H9 (cell line): Measurements from ENCODE around the gene SPTLC1. TPM values are rescaled to one million over a fixed set of nuclear protein-coding genes. Genes with fewer than 3 reads are reported as not detected.

Source experiments
- DNase-seq: peaks from one replicate; pipeline ENCODE4 v3.0.0-alpha.2; 2017
- H2AFZ ChIP-seq: one replicate; pipeline ENCODE4 v1.6.1; 2013; ENCODE audit warnings: mild to moderate bottlenecking, low read length, control low read depth, moderate library complexity
- H2AK5ac ChIP-seq: 2 replicates; pipeline ENCODE4 v1.6.1; 2013; ENCODE audit warnings: low read length, control low read depth, mixed read lengths; ENCODE audit not compliant: insufficient read length
- H2BK120ac ChIP-seq: one replicate; pipeline ENCODE4 v1.6.1; 2013; ENCODE audit warnings: low read depth, mild to moderate bottlenecking, low read length, control low read depth, inconsistent platforms; ENCODE audit not compliant: poor library complexity, severe bottlenecking
- H2BK12ac ChIP-seq: 2 replicates; pipeline ENCODE4 v1.6.1; 2013; ENCODE audit warnings: low read length, control low read depth, mixed read lengths, low read depth; ENCODE audit not compliant: insufficient read length
- H2BK15ac ChIP-seq: 2 replicates; pipeline ENCODE4 v1.6.1; 2013; ENCODE audit warnings: low read depth, low read length, control low read depth
- H2BK20ac ChIP-seq: one replicate; pipeline ENCODE4 v1.6.1; 2013; ENCODE audit warnings: low read depth, mild to moderate bottlenecking, low read length, control low read depth, inconsistent platforms; ENCODE audit not compliant: poor library complexity, severe bottlenecking
- H2BK5ac ChIP-seq: 2 replicates; pipeline ENCODE4 v1.6.1; 2013; ENCODE audit warnings: low read length, control low read depth, mixed read lengths; ENCODE audit not compliant: insufficient read length
- H3K14ac ChIP-seq: 2 replicates; pipeline ENCODE4 v1.6.1; 2013; ENCODE audit warnings: low read length, control low read depth; ENCODE audit not compliant: insufficient read depth
- H3K18ac ChIP-seq: 2 replicates; pipeline ENCODE4 v1.6.1; 2013; ENCODE audit warnings: low read depth, mild to moderate bottlenecking, mixed read lengths, low read length, control low read depth; ENCODE audit not compliant: insufficient read length
- H3K23ac ChIP-seq: 2 replicates; pipeline ENCODE4 v1.6.1; 2013; ENCODE audit warnings: low read length, control low read depth, mixed read lengths, low read depth; ENCODE audit not compliant: insufficient read length
- H3K23me2 ChIP-seq: 2 replicates; pipeline ENCODE4 v1.6.1; 2013; ENCODE audit warnings: low read depth, mild to moderate bottlenecking, mixed read lengths, low read length, control low read depth; ENCODE audit not compliant: insufficient read length, poor library complexity, severe bottlenecking
- H3K27ac ChIP-seq: 2 replicates; pipeline ENCODE4 v1.5.1; 2013; ENCODE audit warnings: low read length, control low read depth, mixed read lengths, low read depth; ENCODE audit not compliant: insufficient read length
- H3K27me3 ChIP-seq: 2 replicates; pipeline ENCODE4 v1.6.1; 2013; ENCODE audit warnings: low read length, control low read depth, inconsistent platforms; ENCODE audit not compliant: insufficient read depth
- H3K4ac ChIP-seq: 2 replicates; pipeline ENCODE4 v1.6.1; 2013; ENCODE audit warnings: low read depth, mild to moderate bottlenecking, control low read depth, inconsistent platforms, low read length, moderate library complexity
- H3K4me1 ChIP-seq: 2 replicates; pipeline ENCODE4 v1.6.1; 2013; ENCODE audit warnings: low read length, control low read depth, inconsistent platforms; ENCODE audit not compliant: insufficient read depth
- H3K4me2 ChIP-seq: 2 replicates; pipeline ENCODE4 v1.6.1; 2013; ENCODE audit warnings: low read length, control low read depth, mixed read lengths; ENCODE audit not compliant: insufficient read length, insufficient read depth
- H3K56ac ChIP-seq: 2 replicates; pipeline ENCODE4 v1.6.1; 2013; ENCODE audit warnings: low read depth, mild to moderate bottlenecking, mixed read lengths, low read length, control low read depth; ENCODE audit not compliant: insufficient read length
- H3K79me1 ChIP-seq: 2 replicates; pipeline ENCODE4 v1.6.1; 2013; ENCODE audit warnings: low read depth, mild to moderate bottlenecking, moderate library complexity, low read length, control low read depth, inconsistent platforms; ENCODE audit not compliant: insufficient read depth, poor library complexity, severe bottlenecking
- H3K79me2 ChIP-seq: 2 replicates; pipeline ENCODE4 v1.6.1; 2013; ENCODE audit warnings: low read length, control low read depth, inconsistent platforms; ENCODE audit not compliant: insufficient read depth
- H3K9ac ChIP-seq: 2 replicates; pipeline ENCODE4 v1.6.1; 2013; ENCODE audit warnings: low read length, control low read depth, mixed read lengths; ENCODE audit not compliant: insufficient read length; ENCODE audit errors: extremely low read depth
- H3K9me3 ChIP-seq: one replicate; pipeline ENCODE4 v1.6.1; 2013; ENCODE audit warnings: low read depth, low read length, inconsistent platforms; ENCODE audit not compliant: control insufficient read depth
- H3T11ph ChIP-seq: one replicate; pipeline ENCODE4 v1.6.1; 2013; ENCODE audit warnings: mild to moderate bottlenecking, low read length, control low read depth, inconsistent platforms
- H4K20me1 ChIP-seq: one replicate; pipeline ENCODE4 v1.6.1; 2013; ENCODE audit not compliant: control insufficient read depth, insufficient read length, insufficient read depth
- H4K5ac ChIP-seq: 2 replicates; pipeline ENCODE4 v1.6.1; 2013; ENCODE audit warnings: low read depth, mild to moderate bottlenecking, mixed read lengths, low read length, control low read depth; ENCODE audit not compliant: insufficient read length
- H4K8ac ChIP-seq: replicated peaks from 2 replicates; pipeline ENCODE4 v1.6.1; 2013; ENCODE audit warnings: low read length, control low read depth, mixed read lengths, low read depth; ENCODE audit not compliant: insufficient read length
- H4K91ac ChIP-seq: 2 replicates; pipeline ENCODE4 v1.6.1; 2013; ENCODE audit warnings: low read depth, mild to moderate bottlenecking, moderate library complexity, mixed read lengths, low read length, control low read depth; ENCODE audit not compliant: insufficient read length
- H3K27ac Mint-ChIP-seq, 3 experiments: 2 replicates in 2 of 3; 3 replicates in 1 of 3; pipeline ENCODE4 v1.8.0; 2020 to 2021; ENCODE audit warnings: mixed read lengths in 3 of 3, mild to moderate bottlenecking in 1 of 3, moderate library complexity in 1 of 3
- H3K27me3 Mint-ChIP-seq: 2 replicates; pipeline ENCODE4 v1.8.0; 2021; ENCODE audit warnings: low read depth, mild to moderate bottlenecking, moderate library complexity, mixed read lengths
- H3K36me3 Mint-ChIP-seq, 3 experiments: 2 replicates in 2 of 3; 3 replicates in 1 of 3; pipeline ENCODE4 v1.8.0; 2020 to 2021; ENCODE audit warnings: low read depth in 3 of 3, mixed read lengths in 3 of 3; ENCODE audit not compliant: insufficient read depth in 1 of 3
- H3K4me1 Mint-ChIP-seq, 2 experiments: 2 replicates each; pipeline ENCODE4 v1.8.0; 2020; ENCODE audit warnings: mixed read lengths in 2 of 2
- H3K4me3 Mint-ChIP-seq, 2 experiments: 2 replicates in 1 of 2; 3 replicates in 1 of 2; pipeline ENCODE4 v1.8.0; 2020 to 2021; ENCODE audit warnings: mild to moderate bottlenecking in 2 of 2, mixed read lengths in 2 of 2, moderate library complexity in 1 of 2
- H3K9me3 Mint-ChIP-seq, 2 experiments: 2 replicates in 1 of 2; 3 replicates in 1 of 2; pipeline ENCODE4 v1.8.0; 2020; ENCODE audit warnings: mild to moderate bottlenecking in 2 of 2, mixed read lengths in 2 of 2, moderate library complexity in 1 of 2
- CTCF ChIP-seq: fragments of 200-600 bp; sonication (generic); conservative IDR thresholded peaks from 3 replicates; pipeline ENCODE4 v1.8.0; 2021; ENCODE audit warnings: antibody characterized with exemption, mild to moderate bottlenecking
- WGBS: extraction: QIAGEN DNeasy Blood & Tissue Kit; methylation state at CpG from one replicate; pipeline ENCODE4 v1.1.7; 2013; ENCODE audit warnings: missing lambda C conversion rate, low lambda C conversion rate, mixed read lengths; ENCODE audit not compliant: insufficient read length; ENCODE audit errors: extremely low coverage; 5-methylcytosine and 5-hydroxymethylcytosine counted together
- total RNA-seq: library from RNA; stranded (reverse); gene quantifications from 2 replicates; pipeline ENCODE4 v1.2.1, GENCODE V29; 2021

SPTLC1 gene
- total RNA-seq, 1 experiment from 2014 or later, result 73.5 TPM

GRCh38 chr9:92122800-92123199 is 7.6 kb upstream of the SPTLC1 start:
- Histone ChIP-seq H3K56ac (no peak overlapping the region), H2BK15ac (no peak overlapping the region), H2AFZ (no peak overlapping the region)

More at GRCh38 chr9:92122800-92123199, 7.6 kb upstream of the SPTLC1 start:
- H3K14ac ChIP-seq, result no peak overlapping the region; the same call in 1 of the 2 replicates
- no peak overlapping the region for H2BK120ac ChIP-seq
- DNase-seq, result no peak
- no peak overlapping the region for H4K8ac ChIP-seq
- H2AK5ac ChIP-seq, result no peak overlapping the region
- no peak overlapping the region for H2BK12ac ChIP-seq
- no peak overlapping the region for H3K4ac ChIP-seq
- H3K4me3 Mint-ChIP-seq, result no peak overlapping the region
- H3K27me3 Mint-ChIP-seq, result no peaks in the 10 kb centered on the region; the same call in 1 of the 2 replicates
- no peaks in the 10 kb centered on the region for H3K23me2 ChIP-seq
- no peak overlapping the region for H3K4me2 ChIP-seq
- no peaks in the 10 kb centered on the region for H3K4me1 Mint-ChIP-seq
- H2BK20ac ChIP-seq, result no peak overlapping the region
- no peaks in the 10 kb centered on the region; the same call in 1 of the 2 replicates for H3K27me3 ChIP-seq
- no peaks in the 10 kb centered on the region for H3K4me1 ChIP-seq
- H3K9me3 Mint-ChIP-seq, result no peaks in the 10 kb centered on the region; a peak in 1 of 5 replicates
- H3K9ac ChIP-seq, result no peak overlapping the region
- H3K27ac ChIP-seq, result no peak overlapping the region
- no peak overlapping the region for H4K91ac ChIP-seq
- H4K5ac ChIP-seq, result no peak overlapping the region
- no peaks in the 10 kb centered on the region for H4K20me1 ChIP-seq
- no peaks in the 10 kb centered on the region for H3K79me1 ChIP-seq
- H3K18ac ChIP-seq, result no peak overlapping the region
- no peaks in the 10 kb centered on the region for H3K9me3 ChIP-seq
- WGBS, result no CpG with 5 or more reads among the region's 8 CpGs
- no peak overlapping the region for H3K23ac ChIP-seq
- TF ChIP-seq CTCF, result no peak
- no peaks in the 10 kb centered on the region for H3K36me3 Mint-ChIP-seq
- H3K27ac Mint-ChIP-seq, result no peak overlapping the region; a peak in 1 of 7 replicates
- no peaks in the 10 kb centered on the region for H3K79me2 ChIP-seq
- H2BK5ac ChIP-seq, result no peak overlapping the region
- no peak overlapping the region for H3T11ph ChIP-seq
